GM18951 (cell line): Measurements from ENCODE around the gene MTAP.

Experiments
- POLR2A ChIP-seq: IDR thresholded peaks from 4 replicates; pipeline ENCODE4 v1.6.1; 2011; ENCODE audit warnings: mild to moderate bottlenecking; ENCODE audit not compliant: insufficient read length, insufficient read depth; ENCODE audit errors: extremely low read depth
- in situ Hi-C: fragments of 300-500 bp; cut with MboI; formaldehyde crosslinking; loops from one replicate; pipeline ENCODE4 v1.12.0; 2022; ENCODE audit warnings: low sequenced_read_pairs, mixed read lengths, inconsistent platforms; ENCODE audit not compliant: unreplicated experiment

MTAP gene

DNA sequence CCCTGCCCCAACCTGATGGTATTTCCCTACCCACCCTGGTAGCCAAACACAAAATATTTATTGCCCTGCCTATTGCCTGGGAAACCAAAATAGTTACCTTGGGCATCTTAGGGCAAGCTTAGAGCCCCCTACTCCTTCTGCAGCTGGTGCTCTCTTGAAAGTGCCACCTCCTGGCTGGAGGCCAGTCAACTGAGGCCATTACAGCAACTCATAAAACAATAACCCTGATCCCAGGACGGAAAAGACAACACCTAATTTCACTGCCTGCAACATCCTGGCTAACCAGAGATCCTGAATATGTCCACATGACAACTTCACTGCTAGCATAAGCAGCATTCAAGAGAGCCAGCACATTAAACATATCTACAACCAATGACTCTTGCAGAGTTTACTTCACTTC is 38.7 kb downstream of the MTAP start:
- in situ Hi-C loops: no loop called here
- no peak for TF ChIP-seq POLR2A

DNA sequence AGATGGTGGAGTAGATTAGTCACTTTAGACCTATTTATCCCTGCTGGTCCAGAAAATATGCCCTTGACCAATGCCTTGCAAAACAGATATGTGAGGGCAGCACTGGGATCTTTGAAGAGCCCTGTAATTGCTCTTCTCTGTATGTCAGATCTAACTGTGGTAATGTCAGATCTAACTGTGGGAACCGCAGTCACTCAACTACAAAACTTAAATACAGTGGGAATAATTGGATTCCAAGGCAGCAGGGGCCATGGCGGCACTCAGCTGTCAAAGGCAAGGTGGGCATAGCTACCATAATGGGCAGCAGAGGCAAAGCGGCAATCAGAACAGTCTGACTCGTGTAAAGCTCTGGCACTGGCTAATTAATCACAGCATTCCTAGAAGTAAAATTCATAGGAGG is 46.2 kb downstream of the MTAP start:
- in situ Hi-C loops: no loop called here
- TF ChIP-seq POLR2A: no peak

DNA sequence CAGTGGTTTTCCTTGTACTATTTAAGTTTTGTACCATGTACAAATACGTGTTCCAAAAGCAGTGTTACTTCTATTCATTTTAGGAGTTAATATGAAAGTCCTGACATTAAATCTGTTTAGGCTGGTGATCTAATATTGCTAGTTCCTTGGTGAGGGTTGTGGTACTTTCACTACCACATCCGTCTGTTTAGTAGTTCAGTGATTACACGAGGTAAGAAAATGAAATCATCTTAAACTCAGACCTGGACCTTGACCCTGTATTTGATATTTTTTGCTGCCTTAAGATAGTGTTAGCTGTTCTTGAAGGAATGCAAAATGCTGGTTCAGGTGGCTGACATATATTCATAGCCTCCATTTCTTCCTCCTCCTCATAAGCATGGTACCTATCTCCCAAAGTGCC is 50.3 kb downstream of the MTAP start:
- TF ChIP-seq POLR2A: no peak

DNA sequence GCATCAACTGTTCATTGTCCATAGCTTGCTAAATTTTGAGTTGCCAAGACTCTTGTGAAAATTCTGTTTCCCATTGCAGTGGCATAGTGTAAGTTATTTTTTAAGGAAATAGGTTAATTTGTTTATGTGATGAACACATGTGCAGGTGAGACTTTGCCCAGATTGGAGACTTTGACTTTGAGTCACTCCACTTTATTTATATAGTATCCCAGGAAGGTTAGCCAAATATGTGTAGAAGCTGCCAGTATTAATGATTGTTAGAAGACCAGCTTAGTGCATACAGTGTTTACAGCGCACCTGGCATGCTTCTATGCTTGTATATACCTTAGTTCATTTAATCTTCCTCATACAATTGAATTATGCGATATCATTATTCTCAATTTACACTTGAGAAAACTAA is 51.0 kb downstream of the MTAP start:
- in situ Hi-C loops: no loop called here
- TF ChIP-seq POLR2A: no peak

More for the DNA sequence above, 50.3 kb downstream of the MTAP start:
- in situ Hi-C loops: no loop called here

DNA sequence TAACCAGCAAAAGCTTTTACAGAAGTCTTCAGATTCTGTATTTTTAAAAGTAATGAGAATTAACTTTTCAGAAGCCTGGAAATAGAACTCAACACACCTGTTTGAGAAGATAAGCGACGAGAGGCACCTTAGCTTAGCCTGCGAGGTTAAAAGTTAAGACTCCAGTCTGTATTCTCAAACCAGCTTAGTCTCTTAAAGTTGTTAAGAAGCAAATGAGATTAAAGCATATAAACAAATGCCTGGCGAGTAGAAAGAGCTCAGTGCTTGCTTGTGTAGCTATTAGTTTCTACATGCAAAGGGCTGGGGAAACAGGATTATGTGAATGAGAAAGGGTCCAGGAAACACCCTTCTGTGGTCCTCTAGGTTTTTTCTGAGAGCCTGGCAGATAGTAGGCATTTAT is 51.7 kb downstream of the MTAP start:
- no peak for TF ChIP-seq POLR2A
- in situ Hi-C loops: no loop called here

DNA sequence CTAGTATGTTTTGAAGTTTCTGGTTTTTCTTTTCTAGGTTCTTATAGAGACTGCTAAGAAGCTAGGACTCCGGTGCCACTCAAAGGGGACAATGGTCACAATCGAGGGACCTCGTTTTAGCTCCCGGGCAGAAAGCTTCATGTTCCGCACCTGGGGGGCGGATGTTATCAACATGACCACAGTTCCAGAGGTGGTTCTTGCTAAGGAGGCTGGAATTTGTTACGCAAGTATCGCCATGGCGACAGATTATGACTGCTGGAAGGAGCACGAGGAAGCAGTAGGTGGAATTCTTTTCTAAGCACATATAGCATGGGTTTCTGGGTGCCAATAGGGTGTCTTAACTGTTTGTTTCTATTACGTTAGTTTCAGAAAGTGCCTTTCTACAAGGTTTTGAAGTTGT is 52.2 kb downstream of the MTAP start:
- no peak for TF ChIP-seq POLR2A
- in situ Hi-C loops: no loop called here

DNA sequence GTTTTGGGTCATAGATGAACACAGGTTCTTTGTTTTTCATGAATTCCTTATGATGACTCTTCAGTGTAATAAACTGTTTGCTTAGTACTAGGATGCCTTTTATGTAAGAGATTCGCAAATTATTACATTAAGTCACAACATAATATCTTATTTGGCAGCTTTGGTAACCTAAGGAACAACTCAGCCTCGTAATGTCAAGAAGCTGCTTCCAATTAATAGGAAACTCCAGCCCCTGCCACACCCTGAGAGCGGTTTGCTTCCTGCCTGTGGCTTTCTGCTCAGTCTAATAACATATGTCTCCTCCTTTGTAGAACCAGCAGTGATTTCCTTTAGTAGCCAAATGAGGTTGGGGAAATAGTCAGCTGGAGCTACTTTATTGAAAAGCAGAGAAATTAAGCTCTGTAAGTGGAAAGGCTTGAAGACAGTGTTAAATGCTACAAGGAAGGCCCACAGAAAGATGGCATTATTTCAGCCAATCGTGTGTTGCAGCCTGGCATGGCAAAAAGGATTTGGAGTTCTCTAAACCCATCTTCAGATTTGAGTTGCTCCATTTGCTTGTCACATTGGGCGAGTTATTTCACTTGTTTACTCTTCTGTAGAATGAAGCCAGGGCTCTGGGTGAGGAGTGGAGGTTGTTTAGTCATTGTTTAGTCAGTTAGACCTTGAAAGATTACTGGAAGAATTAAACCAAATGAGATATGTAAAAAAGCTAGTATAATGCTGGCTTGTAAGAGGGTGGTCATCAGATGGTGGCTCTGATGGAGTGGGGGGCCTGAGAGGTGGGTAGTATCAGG is 54.1 kb downstream of the MTAP start:
- in situ Hi-C loops: no loop called here
- no peak for TF ChIP-seq POLR2A

DNA sequence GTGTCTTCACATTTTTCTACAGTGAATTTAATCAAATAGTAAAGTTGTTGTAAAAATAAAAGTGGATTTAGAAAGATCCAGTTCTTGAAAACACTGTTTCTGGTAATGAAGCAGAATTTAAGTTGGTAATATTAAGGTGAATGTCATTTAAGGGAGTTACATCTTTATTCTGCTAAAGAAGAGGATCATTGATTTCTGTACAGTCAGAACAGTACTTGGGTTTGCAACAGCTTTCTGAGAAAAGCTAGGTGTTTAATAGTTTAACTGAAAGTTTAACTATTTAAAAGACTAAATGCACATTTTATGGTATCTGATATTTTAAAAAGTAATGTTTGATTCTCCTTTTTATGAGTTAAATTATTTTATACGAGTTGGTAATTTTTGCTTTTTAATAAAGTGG is 60.4 kb downstream of the MTAP start:
- in situ Hi-C loops: no loop called here
- no peak for TF ChIP-seq POLR2A

DNA sequence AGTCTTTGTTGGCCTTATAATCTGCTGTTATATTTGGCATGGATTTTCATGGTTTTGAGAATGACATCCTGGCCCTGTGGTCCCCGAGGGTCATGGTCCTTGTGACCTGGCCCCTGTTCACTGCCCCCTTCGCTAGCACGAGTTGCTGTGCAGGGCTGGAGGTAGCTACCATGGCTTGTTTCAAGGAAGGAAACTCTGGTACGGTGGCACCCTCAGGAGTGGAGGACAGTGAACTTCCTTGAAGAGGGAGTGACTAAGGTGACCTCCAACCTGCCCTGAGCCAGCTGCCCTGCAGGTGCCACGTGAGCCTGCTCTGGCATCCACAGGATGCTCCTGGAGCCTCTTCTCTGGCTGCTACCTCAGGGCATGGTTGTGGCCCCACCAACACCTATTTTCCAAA is 62.1 kb downstream of the MTAP start:
- no peak for TF ChIP-seq POLR2A
- in situ Hi-C loops: no loop called here

DNA sequence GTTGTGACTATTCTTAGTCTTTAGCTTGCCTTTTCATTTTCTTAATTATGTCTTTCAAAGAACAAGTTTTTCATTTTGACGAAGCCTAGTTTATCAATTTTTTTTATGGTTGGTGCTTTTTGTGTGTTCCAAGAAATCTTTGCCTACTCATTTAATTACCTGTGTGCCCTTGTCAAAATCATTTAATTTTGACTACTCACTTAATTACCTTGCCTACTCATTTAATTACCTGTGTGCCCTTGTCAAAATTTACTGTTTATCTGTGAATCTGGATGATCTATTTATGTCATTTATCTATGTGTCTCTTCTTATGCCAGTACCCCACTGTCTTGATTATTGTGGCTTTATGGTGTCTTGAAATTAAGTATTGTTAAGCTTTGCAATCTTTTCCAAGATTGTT is 63.9 kb downstream of the MTAP start:
- in situ Hi-C loops: no loop called here
- TF ChIP-seq POLR2A: no peak

DNA sequence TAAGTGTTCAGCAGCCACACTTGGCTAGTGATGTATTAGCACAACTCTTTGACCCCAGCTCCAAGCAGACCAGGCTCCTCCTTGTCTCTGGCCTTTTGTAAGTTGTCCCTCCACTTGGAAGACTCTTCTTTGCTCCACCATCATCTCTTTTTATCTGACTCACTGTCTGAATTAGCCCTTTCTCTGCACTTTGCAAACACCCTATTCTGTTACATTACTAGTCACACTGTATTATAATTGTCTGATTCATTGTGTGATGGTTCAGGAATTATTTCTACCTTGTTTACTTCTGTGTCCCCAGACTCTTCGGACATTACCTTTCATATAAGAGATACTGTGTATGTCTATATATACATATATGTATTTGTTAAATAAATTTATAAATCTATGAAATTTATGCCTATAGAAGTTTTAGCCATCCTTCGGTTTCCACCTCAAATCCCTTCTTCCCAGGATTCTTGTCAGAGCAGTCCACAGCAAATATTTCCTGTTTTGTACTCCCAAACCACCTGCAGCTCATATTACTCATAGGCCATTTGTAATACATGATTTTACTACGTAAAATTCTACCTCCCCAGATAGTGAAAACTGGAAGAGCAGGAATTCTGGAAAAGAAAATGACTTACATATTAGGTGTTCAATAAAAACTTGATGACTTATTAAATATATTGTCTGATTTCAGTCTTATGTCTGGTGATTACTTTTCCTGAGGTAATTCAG is 69.0 kb downstream of the MTAP start:
- TF ChIP-seq POLR2A: no peak
- in situ Hi-C loops: no loop called here

DNA sequence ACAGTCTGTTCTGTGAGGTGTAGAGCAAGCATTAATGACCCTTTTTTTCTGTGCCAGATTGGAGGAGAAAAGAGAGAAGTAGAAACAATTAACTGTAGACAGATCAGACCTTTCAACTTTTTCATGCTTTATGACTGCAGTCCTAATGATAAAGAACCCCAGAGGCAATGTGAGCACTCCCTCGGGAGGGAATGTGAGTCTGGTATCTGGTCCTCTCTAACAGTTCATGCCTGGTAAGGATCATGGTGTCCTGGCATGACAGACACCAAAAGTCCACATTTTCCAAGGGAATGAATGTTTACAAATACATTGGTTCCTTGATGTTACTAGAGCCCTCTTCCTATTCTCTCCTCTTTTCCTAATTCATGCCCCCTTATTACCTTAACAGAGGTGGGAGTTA is 70.3 kb downstream of the MTAP start:
- in situ Hi-C loops: no loop called here
- TF ChIP-seq POLR2A: no peak

DNA sequence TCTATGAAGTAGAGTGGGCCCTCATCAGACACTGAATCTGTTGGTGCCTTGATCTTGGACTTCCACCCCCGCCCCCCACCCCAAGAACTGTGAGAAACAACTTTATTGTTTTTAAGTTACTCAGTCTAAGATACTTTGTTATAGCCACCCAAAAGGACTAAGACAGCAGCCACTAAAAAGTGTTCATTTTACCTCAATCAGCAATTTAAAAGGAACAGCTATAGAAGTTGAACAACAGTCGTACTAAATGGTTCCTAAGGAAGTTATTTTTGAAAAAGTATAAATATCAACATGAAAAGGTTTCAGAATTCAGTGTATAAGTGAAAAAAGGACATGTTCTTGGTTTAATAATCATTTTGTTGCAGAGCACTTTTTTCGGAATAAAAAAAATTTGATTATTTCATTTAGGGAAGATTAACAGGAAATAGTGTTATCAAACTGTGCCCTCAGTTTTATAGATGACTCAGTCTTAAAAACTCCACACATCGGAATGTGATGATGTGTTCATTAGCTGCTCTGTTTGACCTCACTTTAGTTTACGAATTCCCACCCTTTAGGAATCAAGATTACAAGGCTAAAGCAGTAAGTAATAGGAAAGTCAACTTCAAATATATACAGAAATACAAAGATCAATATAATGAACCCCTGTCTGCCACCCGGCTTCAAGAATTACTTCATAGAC is 71.2 kb downstream of the MTAP start:
- no peak for TF ChIP-seq POLR2A
- in situ Hi-C loops: no loop called here

DNA sequence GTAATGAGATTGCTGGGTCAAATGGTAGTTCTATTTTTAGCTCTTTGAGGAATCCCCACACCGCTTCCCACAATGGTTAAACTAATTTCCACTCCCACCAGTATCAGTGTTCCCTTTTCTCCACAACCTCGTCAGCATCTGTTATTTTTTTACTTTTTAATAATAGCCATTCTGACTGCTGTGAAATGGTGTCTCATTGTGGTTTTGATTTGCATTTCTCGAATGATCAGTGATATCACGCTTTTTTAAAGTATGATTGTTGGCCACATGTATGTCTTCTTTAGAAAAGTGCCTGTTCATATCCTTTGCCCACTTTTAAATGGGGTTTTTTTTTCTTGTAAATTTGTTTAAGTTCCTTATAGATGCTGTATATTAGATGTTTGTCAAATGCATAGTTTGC is 73.5 kb downstream of the MTAP start:
- in situ Hi-C loops: no loop called here
- TF ChIP-seq POLR2A: no peak
